Glutamatergic neuron (in vitro differentiated cells): ENCODE data around the gene IL4R. TPM values are rescaled to one million over a fixed set of nuclear protein-coding genes. Genes with fewer than 3 reads are reported as not detected.

Experiments used
- DNase-seq: peaks from one replicate; pipeline ENCODE4 v3.0.0; 2022
- H3K27ac Mint-ChIP-seq: one replicate; pipeline ENCODE4 v1.8.0; 2020; ENCODE audit warnings: mild to moderate bottlenecking, mixed read lengths, inconsistent platforms; ENCODE audit not compliant: unreplicated experiment
- H3K27me3 Mint-ChIP-seq: one replicate; pipeline ENCODE4 v1.8.0; 2020; ENCODE audit warnings: mild to moderate bottlenecking, moderate library complexity, mixed read lengths, inconsistent platforms; ENCODE audit not compliant: unreplicated experiment
- H3K36me3 Mint-ChIP-seq: one replicate; pipeline ENCODE4 v1.8.0; 2020; ENCODE audit warnings: mild to moderate bottlenecking, mixed read lengths, inconsistent platforms; ENCODE audit not compliant: unreplicated experiment
- H3K4me1 Mint-ChIP-seq: one replicate; pipeline ENCODE4 v1.8.0; 2020; ENCODE audit warnings: mild to moderate bottlenecking, low read depth, mixed read lengths, inconsistent platforms; ENCODE audit not compliant: unreplicated experiment
- H3K4me3 Mint-ChIP-seq: one replicate; pipeline ENCODE4 v1.8.0; 2020; ENCODE audit warnings: mild to moderate bottlenecking, mixed read lengths, inconsistent platforms; ENCODE audit not compliant: unreplicated experiment
- H3K9me3 Mint-ChIP-seq: one replicate; pipeline ENCODE4 v1.8.0; 2020; ENCODE audit warnings: mild to moderate bottlenecking, moderate library complexity, mixed read lengths, inconsistent platforms; ENCODE audit not compliant: unreplicated experiment
- CTCF ChIP-seq: fragments of 200-600 bp; sonication (generic); IDR thresholded peaks from one replicate; pipeline ENCODE4 v1.5.0; 2021; ENCODE audit not compliant: partially characterized antibody, unreplicated experiment
- total RNA-seq: library from RNA; stranded (reverse); fragmentation: NEBNext Ultra II Directional; extraction: Animal tissue kit (Norgen Biotek cat#: 25700); gene quantifications from one replicate; pipeline ENCODE4 v1.2.1, GENCODE V29; 2021; ENCODE audit not compliant: unreplicated experiment

The IL4R gene
- total RNA-seq, 1 donor from 2014 or later, result 10.8 TPM

GRCh38 chr16:27355610-27356009, 41.8 kb downstream of the IL4R start:
- Mint-ChIP-seq H3K4me1 (no peaks in the 10 kb centered on the region), H3K4me3 (no peak overlapping the region), H3K27ac (no peak overlapping the region), H3K9me3 (no peaks in the 10 kb centered on the region), H3K36me3 (peaks cover 5% of the 10 kb centered on the region), H3K27me3 (peaks cover 4% of the 10 kb centered on the region)
- DNase-seq, result no peak
- TF ChIP-seq CTCF, result no peak

- Mint-ChIP-seq H3K27ac (no peak overlapping the region), H3K27me3 (peaks cover 4% of the 10 kb centered on the region), H3K9me3 (no peaks in the 10 kb centered on the region), H3K4me1 (no peaks in the 10 kb centered on the region), H3K4me3 (no peak overlapping the region), H3K36me3 (peaks cover 5% of the 10 kb centered on the region)
- DNase-seq, result no peak
- TF ChIP-seq CTCF, result no peak
These were observed 43.0 kb downstream of the IL4R start for GRCh38 chr16:27356794-27357193.

- peaks cover 3% of the 10 kb centered on the region for H3K9me3 Mint-ChIP-seq
- H3K36me3 Mint-ChIP-seq, result peaks cover 4% of the 10 kb centered on the region
- no peaks in the 10 kb centered on the region for H3K4me1 Mint-ChIP-seq
- H3K27me3 Mint-ChIP-seq, result peaks cover 6% of the 10 kb centered on the region
- H3K4me3 Mint-ChIP-seq, result no peak overlapping the region
- H3K27ac Mint-ChIP-seq, result no peak overlapping the region
- no peak for DNase-seq
- TF ChIP-seq CTCF, result no peak
These were observed 45.3 kb downstream of the IL4R start for GRCh38 chr16:27359051-27359450.

- no peak for DNase-seq
- Mint-ChIP-seq H3K4me1 (no peaks in the 10 kb centered on the region), H3K36me3 (no peaks in the 10 kb centered on the region), H3K27ac (no peak overlapping the region), H3K9me3 (peaks cover 3% of the 10 kb centered on the region), H3K4me3 (no peak overlapping the region), H3K27me3 (peaks cover 6% of the 10 kb centered on the region)
- TF ChIP-seq CTCF, result no peak
These were observed 45.8 kb downstream of the IL4R start for GRCh38 chr16:27359615-27360014.

GRCh38 chr16:27361987-27362386, 48.2 kb downstream of the IL4R start:
- Mint-ChIP-seq H3K4me1 (no peaks in the 10 kb centered on the region), H3K27ac (no peak overlapping the region), H3K27me3 (peaks cover 3% of the 10 kb centered on the region), H3K4me3 (no peak overlapping the region), H3K36me3 (no peaks in the 10 kb centered on the region), H3K9me3 (peaks cover 3% of the 10 kb centered on the region)
- no peak for TF ChIP-seq CTCF
- no peak for DNase-seq
